NCI-H1417 (cell line): ENCODE results near the gene THYN1.
"Not testable (repeated sequence)": the region's sequence is repeated elsewhere in the genome, so short reads cannot be mapped to it uniquely, and the experiment has no call there.

Experiments
- DNase-seq, 3 experiments: peaks; one replicate each; lab custom pipeline; 2025; lab: John Stamatoyannopoulos, UW

Gene THYN1

DNA sequence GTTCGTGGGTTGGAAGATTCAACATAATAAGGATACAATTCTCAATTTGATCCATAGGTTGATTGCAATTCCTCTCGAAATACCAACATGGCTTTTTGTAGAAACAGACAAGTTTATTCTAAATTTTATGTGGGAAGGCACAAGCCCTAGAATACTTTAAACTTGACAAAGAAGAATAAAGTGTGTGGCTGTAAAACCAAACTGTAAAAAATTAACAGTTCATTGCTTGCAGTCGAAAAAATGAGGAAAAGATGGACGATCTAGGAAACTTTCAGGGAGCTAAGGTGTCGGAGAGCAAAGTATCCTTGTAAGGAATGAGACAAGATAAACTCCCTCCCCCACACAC lies 22.0 kb upstream of the THYN1 start:
- no peak for DNase-seq

DNA sequence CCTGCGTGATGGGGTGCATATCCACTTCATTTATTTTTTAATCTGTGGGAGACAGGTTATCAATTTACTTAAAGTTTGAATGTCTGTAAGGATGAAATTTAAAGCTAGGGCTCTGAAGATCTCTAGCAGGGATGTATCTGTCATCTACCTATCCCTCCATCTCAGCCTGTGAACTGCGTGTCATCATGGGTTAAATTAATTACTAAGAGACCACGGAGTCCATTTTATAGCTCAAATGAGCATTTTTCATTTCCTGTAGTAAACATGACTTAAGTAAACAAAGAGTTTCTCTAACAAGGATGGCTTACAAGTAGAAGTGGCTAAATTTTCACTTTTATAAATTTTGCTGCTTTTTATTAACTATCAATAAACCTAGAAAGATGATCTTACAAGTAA lies 20.2 kb upstream of the THYN1 start:
- peak in 1 of 3 experiments; percentile 57 for DNase-seq

DNA sequence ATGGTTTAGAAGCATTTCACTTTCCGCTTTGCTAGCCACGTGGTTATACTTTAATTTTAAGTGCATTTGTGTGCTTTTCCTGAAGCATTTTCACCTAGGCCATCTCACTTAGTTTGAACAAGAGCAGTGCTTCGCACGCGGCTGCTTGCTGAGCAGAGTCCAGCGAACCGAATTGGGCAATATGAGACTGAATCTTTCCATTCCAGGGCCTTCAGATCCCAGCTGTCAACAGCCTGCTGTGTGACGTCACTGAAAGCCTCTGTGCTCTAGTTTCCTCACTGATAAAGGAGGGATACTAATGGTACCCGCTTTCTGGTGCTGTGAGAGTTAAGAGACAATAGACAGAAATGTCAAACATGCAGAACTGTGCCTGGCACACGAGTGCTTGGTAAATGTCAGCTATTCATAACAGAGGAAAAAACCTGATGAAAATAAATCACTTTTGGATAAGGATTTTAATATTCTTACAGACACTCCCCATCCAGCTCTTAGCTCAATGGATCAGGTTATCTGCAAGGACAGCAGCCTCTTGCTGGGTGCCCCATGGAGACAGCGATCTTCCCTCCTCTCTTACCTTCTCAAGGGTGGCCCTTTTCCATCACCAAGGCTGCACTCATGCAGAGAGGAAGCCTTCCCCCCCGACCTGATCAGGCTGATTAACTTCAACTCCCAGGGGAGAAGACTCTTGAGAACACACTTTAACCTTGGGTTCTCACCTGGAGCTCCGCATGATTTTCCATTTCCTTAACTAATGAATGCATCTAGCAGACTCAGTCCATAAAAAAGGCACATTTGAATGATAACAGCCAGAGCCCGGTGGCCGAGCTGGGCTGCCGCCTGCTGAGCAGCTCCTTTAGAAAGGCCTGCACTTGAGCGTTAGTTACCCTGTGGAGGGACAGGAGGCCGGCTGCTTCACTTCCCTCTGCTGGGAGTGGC lies 19.5 kb upstream of the THYN1 start:
- peak; percentile 22 to 89 (median 65) for DNase-seq

DNA sequence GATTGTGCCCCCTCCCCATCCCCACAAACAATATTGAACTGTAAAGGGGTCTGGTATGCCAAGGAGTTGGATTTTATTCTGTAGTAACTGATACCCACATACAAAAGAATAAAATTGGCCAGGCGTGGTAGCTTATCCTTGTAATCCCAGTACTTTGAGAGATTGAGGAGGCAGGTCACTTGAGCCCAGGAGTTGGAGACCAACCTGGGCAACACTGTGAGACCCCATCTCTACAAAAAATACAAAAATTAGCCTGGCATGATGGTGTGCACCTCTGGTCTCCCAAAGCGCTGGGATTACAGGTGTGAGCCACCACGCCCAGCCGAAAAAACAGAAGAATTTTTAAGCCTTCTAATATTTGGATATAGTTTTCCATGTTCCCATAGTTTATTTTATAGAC lies 18.8 kb upstream of the THYN1 start:
- no peak for DNase-seq

DNA sequence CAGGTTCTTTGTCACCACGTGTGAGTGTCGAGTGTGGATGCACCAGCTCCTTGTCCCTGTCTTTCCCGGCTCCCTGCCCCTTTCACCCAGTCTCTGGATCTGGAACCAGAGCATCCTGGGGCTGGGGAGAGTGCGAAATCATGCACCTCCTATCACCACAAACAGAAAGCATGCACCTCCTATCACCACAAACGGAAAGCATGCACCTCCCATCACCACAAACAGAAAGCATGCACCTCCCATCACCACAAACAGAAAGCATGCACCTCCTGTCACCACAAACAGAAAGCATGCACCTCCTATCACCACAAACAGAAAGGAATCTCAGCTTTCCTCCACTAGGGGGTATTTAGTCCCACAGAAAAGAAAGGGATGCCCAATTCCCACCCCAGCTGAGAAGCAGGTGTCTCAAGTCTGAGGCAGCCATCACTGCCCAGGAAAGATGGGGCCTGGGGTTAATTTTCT lies 17.1 kb upstream of the THYN1 start:
- peak in 2 of 3 experiments; percentile 22 to 59 for DNase-seq

DNA sequence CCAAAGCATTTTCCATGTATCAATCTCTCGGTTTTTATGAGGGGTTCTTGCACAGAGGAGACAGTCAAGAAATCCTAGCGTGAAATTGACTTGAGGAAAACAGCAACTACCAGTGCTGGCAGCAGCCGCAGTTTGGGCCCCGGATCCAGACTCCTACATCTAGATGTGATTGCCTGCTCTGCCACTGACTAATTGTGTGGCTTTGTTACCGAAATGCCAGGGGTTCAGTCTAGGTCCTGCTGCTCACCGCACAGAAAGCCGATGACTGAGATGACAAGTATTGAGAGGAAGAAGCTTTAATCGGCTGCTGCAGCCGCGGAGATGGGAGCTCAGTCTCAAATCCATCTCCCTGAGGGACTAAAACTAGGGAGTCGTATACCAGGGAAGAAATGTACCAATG lies 14.8 kb upstream of the THYN1 start:
- no peak for DNase-seq

DNA sequence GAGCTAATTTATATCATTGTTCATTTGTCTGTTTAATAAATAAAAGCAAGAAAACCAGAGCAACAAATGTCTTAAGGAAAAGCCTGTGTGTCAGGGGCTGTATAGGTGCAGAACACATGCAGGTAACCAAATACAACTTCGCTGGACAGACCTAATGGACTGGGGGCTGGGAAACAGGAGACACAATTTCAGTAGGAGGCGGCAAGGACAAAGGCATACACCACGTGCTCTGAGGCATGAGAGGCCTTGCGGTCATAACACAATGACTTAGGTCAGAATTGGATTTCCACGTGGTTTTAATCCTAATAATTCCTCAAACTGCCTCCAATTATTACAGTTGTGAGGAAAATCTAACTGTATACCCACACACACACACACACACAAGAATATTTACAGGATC lies 14.3 kb upstream of the THYN1 start:
- DNase-seq: no peak

DNA sequence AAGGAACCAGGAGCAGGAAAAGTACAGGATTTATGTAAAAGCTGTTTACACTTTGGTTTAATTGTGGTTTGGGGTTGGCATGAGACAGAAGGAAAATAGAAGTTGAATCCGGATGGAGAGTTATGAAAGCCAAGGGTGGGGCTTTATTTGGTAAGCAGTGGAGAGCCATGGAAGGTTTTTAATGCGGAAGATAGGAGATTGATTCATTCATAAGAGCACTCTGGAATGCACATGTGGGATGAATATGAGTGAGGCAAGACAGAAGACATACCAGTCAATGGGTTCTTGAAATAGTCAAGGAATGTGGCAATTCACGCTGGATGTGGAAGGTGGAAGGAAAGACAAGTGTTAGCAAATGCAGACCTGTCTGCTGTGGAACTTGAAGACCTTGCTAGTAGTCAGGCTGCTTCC lies 13.7 kb upstream of the THYN1 start:
- no peak for DNase-seq

DNA sequence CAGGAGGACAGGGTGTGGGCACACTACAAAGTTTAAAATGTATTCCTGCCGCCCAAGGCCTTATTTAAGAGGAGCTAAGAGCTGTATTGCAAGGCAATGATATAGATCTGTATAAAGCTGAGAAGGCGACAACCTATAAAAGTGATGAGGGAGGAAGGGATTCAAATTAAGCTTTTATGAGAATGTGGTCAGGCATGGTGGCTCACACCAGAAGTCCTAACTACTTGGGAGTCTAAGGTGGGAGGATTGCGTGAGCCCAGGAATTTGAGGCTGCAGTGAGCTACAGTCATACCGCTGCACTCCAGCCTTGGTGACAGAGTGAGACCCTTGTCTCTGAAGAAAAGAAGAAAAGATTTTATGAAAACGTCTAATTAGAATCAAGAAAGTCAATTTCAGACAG lies 13.3 kb upstream of the THYN1 start:
- no peak for DNase-seq

DNA sequence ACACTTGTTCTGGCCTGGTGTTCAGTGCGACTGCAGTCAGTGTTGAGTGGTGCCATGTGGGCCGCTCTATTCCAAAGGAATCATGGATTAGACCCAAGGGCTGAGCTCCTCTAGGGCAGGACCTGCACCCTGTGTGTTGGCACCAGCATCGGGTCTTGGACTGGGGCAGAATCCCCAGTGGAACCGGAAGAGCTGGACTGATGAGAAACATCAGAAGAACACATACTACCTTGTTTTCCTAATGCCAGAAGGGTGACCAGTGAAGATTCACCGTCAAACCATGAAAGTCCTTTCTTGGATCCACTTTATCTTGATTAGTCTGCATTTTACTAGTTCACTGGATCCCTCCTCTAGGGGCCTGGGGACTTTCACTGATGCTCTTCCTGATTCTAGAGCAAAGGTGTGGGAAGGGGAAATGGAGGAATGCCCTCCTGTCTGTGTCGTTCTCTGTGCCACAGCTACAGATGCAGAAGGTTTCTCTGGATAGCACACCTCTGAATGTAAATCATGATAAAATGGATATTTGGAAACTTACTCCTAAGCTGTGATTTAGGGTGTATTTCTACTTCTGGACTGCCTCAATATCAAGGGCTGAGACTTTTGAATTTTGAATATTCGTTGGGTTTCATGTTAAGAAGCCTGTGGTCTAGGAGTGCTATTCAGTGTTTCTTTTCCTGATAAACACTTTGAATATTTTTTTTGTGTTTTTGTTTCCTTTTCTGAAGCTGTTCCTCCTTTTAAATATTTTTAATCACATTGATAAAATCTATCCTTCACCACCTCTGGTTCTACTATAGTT lies 12.0 kb upstream of the THYN1 start:
- DNase-seq: no peak

DNA sequence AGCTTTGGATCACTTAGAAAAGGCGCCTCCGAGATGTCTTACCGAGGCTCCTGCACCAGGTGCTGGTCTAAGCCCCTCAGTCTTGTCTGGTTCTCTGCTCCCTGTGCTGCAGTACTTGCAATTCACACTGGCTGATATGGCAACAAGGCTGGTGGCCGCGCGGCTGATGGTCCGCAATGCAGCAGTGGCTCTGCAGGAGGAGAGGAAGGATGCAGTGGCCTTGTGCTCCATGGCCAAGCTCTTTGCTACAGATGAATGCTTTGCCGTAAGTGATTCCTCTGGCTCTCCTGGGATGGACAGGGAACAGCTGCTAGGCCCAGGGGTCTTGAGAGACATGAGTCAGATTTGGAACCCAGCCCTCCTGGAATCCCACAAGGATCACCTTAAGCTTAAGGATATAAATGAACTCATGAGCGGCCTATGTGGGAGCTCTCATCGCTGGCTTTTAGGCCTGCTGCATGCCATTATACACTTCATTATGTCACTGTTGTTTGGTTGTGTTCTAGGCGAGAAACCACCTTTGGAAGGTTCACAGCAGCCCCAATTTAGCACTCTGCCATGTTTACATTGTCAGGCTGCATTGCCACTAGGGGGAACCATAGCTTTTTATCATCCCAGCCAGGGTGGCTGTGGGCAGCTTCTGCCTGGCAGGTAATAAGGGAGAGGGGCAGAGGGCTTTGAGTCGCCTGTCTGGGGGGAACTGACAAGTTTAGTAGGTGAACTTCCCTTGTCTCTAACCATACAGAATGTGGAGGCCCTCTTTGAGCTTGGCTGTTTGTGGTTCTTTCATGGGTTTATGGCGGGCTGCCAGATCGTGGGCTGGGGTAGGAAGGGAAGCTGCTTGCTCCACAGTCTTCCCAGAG lies 8.7 kb upstream of the THYN1 start:
- peak; percentile 24 to 57 (median 40) for DNase-seq

DNA sequence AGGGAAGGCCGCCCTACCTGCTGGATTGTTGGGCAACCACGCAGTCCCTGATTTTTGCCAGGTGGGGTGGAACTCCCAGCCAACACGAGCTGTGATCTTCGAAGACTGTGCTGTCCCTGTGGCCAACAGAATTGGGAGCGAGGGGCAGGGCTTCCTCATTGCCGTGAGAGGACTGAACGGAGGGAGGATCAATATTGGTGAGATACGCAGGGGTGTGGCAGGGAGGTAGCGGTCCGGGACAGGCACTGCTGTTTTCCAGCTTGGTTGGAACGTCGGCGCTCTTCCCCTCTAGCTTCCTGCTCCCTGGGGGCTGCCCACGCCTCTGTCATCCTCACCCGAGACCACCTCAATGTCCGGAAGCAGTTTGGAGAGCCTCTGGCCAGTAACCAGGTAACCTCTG lies 7.8 kb upstream of the THYN1 start:
- no peak for DNase-seq

DNA sequence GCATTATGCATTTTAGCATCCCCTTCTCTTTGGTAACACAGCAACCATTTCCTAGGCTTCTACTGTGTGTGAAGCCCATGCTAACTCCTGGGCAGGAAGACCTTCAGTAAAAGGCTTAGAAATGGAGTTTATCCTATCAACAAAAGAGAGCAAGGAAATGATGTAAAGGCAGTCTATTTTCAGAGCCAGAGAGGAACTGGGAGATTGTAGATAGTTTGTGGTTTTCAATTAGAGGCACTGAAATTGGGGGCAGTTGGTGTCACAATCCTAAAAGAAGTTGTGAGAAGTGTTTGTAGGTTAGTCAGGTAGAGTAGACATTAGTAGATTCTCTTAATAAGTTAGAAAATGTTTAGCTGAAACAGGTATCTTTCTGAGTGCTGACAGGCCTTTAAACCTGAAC lies 7.4 kb upstream of the THYN1 start:
- no peak for DNase-seq

DNA sequence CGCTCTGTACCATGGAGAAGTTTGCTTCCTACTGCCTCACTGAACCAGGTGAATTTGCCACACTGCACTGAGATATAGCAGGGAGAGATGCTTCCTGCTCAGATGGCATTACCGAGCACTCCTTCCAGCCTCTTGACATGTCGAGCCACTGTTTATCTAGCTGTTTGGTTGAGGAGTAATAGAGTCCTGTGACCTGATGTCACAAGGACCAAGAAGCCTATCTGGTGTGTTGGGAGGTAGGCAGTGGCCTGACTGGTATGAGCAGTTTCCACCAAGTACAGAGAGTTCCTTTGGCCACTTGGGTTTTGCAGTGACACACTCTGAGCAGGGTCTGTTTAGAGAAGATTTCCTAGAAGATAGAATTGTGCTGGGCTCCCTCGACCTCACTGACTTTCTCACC lies 5.4 kb upstream of the THYN1 start:
- no peak for DNase-seq

DNA sequence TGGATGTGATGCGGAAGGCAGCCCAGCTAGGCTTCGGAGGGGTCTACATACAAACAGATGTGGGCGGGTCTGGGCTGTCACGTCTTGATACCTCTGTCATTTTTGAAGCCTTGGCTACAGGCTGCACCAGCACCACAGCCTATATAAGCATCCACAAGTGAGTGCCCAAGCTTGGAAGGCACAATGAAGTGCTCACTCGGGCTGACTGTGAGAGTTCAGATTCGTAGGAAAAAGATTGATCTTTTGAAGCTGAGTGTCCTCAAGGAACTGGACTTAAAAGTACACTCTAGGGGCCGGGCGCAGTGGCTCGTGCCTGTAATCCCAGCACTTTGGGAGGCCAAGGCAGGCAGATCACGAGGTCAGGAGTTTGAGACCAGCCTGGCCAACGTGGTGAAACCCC lies 3.9 kb upstream of the THYN1 start:
- no peak for DNase-seq

DNA sequence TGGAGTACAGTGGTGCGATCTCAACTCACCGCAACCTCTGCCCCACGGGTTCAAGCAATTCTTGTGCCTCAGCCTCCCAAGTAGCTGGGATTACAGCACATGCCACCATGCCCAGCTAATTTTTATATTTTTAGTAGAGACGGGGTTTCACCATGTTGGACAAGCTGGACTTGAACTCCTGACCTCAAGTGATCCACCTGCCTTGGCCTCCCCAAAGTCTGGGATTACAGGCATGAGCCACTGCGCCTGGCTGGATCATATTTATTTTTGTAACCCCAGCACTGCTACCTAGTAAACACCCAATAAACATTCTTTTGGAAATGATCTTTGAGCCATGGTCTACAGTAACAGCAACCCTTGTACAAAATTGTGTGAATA lies 2.0 kb upstream of the THYN1 start:
- DNase-seq: not testable (repeated sequence)

DNA sequence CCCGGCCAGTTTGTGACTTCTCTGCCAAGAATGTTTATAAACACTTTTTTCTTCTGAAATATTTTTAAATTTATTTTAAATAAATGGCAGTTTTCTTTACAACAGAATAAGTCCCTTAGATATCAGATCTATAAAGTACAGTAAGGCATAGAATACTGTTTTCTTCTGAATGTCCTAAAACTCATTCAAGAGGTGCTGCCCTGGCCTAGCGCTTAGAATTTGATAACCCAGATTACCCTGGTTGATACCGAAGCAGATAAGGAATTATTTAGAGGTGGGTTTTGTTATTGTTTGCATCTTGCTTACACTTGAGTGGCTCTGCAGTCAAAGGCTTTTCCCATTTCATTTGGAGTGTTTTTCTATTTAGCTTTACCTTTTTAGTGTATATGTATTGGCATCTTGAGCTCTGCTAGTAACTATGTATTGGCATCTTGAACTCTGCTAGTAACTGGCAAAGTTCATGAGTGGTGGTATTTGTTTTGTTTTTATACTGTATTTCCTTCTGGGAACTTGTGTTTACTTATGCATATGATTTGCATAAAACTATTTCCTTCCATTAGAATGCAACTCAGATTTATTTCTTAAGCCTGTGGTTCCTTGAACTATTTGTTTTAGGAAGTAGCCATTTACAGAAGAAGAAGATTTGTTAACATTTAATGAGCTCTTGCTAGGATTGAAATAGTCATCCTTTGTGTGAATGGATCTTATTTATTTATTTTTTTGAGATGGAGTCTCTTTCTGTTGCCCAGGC lies 1.5 kb upstream of the THYN1 start:
- DNase-seq: no peak

DNA sequence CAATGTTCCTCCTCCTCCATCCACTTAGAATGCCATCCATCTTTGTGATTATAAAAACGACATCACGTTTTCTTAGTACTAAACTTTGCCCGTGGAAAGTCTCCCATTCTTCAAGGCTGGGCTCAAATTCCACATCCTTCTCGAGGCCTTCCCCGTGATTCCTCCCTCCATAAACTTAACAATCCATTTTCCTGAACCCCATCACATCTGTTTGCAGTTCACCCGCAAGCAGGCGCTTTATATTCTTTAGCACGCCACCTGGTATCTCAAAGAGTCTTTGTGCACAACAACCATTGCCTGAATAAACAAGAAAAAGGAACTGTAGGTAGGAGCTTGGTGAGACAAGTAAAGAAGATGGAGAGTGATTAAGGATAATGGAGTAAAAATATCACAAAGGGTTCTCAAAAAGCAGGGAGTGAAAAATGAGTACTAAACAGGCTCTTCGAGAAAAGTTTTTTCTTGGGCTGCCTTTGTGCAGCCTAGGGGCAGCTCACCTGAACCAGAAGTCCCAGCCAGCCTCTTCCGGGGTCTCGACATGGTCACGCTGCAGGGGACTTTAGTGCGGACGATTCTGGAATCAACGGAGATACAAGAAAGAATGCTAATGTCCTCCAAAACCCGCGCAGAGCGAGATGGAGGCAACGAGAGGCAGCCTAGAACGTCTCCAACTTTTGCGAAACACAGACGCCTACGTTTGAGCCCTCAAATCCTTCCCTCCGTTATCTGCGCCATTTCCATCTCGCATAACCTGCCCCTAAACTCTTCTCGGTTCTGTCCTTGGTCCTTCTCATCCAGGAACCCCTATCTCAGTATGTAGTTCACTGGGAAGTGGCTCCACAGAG lies 585 bp downstream of the THYN1 start:
- peak in 1 of 3 experiments; percentile 48 for DNase-seq

DNA sequence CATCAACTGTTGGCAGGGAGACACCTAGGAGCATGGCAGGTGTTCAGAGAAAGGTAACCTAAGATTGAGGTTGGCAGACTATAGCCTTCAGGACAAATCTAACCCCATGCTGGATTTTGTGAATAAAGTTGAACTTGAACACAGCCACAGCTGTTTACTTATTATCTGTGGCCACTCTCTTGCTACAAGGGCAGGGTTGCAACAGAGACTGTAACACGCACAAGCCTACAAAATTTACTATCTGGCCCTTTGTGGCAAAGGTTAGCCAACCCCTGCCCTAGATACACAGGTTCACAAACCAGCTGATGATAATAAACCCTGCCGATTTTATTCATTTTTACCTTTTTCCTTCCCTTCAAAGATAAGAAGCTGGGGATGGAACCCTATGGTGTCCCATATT lies 2.5 kb downstream of the THYN1 start:
- DNase-seq: no peak

DNA sequence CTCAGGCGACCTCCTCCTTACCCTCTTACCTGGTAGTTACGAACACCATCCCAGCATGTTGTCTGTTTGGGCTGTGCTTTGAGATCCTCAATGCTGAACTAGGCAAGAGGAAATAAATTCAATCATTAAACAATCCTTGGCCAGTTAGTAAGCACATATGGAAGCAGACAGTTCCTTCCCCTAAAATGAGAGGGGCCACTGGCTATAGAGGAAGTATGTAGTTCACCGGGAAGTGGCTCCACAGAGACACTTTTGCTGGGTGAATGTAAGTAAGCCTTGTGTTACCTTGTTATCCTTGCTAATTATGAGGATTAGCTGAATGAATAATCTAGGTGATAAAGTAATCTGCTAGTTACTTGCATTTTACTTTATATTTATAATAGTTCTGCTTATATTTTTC lies 2.9 kb downstream of the THYN1 start:
- no peak for DNase-seq
